ENCODE measurements around the gene SLC22A4.

SLC22A4 gene

GRCh38 chr5:132342291-132343180 lies 48.3 kb downstream of the SLC22A4 start:
- DNase-seq (ENCODE audit: low read depth in 3 of 3): no peak

- no peak for DNase-seq (ENCODE audit: low read depth in 3 of 3)
Observed at GRCh38 chr5:132344775-132345514, 50.8 kb downstream of the SLC22A4 start.

GRCh38 chr5:132353486-132353995 lies 59.3 kb downstream of the SLC22A4 start:
- DNase-seq (ENCODE audit: low read depth in 3 of 3): no peak

GRCh38 chr5:132354381-132355139 lies 60.4 kb downstream of the SLC22A4 start:
- DNase-seq (ENCODE audit: low read depth in 3 of 3): no peak

- no peak for DNase-seq (ENCODE audit: low read depth in 3 of 3)
Observed at GRCh38 chr5:132355140-132355765, 61.1 kb downstream of the SLC22A4 start.

- DNase-seq (ENCODE audit: low read depth in 3 of 3): no peak
Observed at GRCh38 chr5:132358775-132359174, 64.6 kb downstream of the SLC22A4 start.

- no peak for DNase-seq (ENCODE audit: low read depth in 3 of 3)
Observed at GRCh38 chr5:132362086-132362485, 67.9 kb downstream of the SLC22A4 start.

- no peak for DNase-seq (ENCODE audit: low read depth in 3 of 3)
Observed at GRCh38 chr5:132363431-132364112, 69.4 kb downstream of the SLC22A4 start.

GRCh38 chr5:132364319-132364718 lies 70.1 kb downstream of the SLC22A4 start:
- no peak for DNase-seq (ENCODE audit: low read depth in 3 of 3)

GRCh38 chr5:132365213-132365612 lies 71.0 kb downstream of the SLC22A4 start:
- no peak for DNase-seq (ENCODE audit: low read depth in 3 of 3)

- DNase-seq (ENCODE audit: low read depth in 3 of 3): no peak
Observed at GRCh38 chr5:132368186-132368585, 74.0 kb downstream of the SLC22A4 start.

GRCh38 chr5:132369007-132369473 lies 74.8 kb downstream of the SLC22A4 start:
- no peak for DNase-seq (ENCODE audit: low read depth in 3 of 3)

GRCh38 chr5:132369474-132370180 lies 75.4 kb downstream of the SLC22A4 start, which contains the start of gene SLC22A5:
TSS of gene SLC22A5 (plus strand) at chr5:132369710. CDS start at chr5:132369973, 263 bp downstream.
- DNase-seq (ENCODE audit: low read depth in 3 of 3): peak; percentile 39 to 65 (median 49)

- no peak for DNase-seq (ENCODE audit: low read depth in 3 of 3)
Observed at GRCh38 chr5:132370181-132370970, 76.2 kb downstream of the SLC22A4 start.

GRCh38 chr5:132370971-132371602 lies 76.9 kb downstream of the SLC22A4 start:
- DNase-seq (ENCODE audit: low read depth in 3 of 3): no peak

GRCh38 chr5:132371603-132371994 lies 77.4 kb downstream of the SLC22A4 start:
- DNase-seq (ENCODE audit: low read depth in 3 of 3): no peak

GRCh38 chr5:132372127-132372526 lies 77.9 kb downstream of the SLC22A4 start:
- DNase-seq (ENCODE audit: low read depth in 3 of 3): no peak

- no peak for DNase-seq (ENCODE audit: low read depth in 3 of 3)
Observed at GRCh38 chr5:132372542-132372941, 78.3 kb downstream of the SLC22A4 start.

- DNase-seq (ENCODE audit: low read depth in 3 of 3): no peak
Observed at GRCh38 chr5:132375957-132376356, 81.8 kb downstream of the SLC22A4 start.
